HK-2 (cell line): ENCODE results near the gene SRF.
A peak's percentile ranks its signal among the peaks of the same experiment; 100 is the strongest.
"Not testable (repeated sequence)": the region's sequence is repeated elsewhere in the genome, so short reads cannot be mapped to it uniquely, and the experiment has no call there.

Source experiments
- DNase-seq: peaks from one replicate; pipeline ENCODE4 v3.0.0-alpha.2; 2018; ENCODE audit not compliant: unreplicated experiment

SRF gene

DNA sequence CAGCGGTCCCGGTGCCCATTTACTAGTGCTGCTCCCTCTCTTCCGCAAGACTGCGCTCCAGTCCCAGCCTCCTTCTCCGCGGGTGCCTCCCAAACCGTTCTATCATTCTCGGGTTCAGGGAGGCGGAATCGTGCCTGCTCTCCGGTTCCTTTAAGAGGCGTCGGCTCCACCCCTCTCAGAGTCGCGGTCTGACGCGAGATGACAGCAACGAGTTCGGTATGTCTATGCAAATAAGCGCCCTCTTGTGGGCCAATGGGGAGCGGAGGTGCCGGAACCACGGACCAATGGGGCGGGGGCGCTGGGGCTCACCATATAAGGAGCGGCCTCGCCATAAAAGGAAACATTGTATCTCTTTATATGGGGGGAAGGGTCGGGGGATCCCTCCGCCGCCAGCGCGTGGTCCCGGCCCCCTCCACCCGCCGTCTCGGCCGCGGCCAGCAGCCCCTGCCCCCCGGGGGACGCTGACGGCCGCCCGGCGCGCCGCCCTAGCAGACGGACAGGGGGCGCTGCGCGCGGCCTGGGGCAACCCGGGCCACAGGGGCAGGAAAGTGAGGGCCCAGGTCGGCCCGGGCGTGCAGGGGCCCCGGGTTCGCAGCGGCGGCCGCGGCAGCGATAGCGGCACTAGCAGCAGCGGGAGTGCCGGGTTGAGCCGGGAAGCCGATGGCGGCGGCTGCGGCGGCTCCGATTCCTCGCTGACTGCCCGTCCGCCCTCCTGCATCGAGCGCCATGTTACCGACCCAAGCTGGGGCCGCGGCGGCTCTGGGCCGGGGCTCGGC lies at the start of gene SRF:
Gene SRF (plus strand): TSS at position 339 of the 776 bp plus-strand sequence. CDS start 388 bp downstream, at position 727.
- peak; percentile 99 for DNase-seq

DNA sequence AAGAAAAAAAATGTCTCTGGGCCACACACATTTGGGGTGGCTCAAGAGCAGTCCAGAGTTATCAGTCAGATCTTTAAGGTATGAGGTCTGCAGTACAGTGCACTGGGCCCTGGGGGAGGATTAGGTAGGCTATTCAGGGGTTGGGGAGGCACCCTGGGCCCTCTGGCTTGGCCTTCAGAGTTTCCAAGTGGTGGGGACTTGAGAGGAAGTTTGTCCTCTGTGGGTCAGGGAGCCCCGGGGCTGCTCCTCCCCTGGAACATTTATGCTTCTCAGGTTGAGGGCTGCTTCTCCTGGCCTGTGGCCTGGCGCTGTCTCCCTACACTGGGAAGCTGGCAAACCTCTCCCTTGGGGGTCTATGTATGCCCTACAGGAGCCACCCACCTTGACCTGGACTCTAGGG lies 48.9 kb upstream of the SRF start:
- DNase-seq: no peak

DNA sequence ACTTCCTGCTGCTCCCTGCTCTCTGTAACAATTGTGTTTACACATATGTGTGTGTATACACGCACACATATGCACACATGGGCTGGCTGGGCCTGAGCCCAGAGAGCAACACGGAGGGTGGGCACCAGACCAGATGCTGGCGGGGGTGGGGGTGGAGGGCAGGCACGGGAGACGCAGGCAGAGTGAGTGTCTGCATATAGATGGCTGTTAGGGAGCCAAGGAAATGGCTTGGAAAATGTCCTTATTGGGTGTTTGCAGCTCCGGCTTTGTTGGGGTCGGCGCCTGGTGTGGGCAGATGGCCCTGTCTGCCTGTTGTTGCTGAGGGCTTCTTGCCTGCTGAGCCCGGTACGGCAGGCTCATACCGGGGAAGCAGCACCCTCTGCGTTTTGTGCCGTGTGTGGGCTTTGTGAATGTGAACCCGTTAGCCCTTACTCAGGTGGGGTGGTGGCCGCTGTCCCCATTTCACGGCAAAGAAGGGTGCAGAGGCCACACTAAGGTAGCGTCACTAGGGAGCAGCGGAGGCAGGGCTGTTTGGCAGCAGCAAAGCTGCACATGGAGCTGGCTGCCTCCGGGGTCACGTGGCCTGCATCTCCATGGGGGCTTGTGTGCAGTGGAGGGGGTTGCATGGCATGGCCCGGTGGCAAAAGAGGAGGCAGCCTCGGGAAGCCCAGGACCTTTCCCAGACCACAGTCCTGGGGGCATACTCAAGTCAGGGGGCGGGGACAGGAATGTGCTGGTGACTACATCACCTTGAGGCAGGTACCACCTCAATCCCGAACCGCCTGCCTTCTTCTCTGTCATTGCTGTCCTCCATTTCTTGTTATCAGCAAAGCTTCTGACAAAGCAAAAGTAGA lies 47.4 kb upstream of the SRF start:
- DNase-seq: no peak

DNA sequence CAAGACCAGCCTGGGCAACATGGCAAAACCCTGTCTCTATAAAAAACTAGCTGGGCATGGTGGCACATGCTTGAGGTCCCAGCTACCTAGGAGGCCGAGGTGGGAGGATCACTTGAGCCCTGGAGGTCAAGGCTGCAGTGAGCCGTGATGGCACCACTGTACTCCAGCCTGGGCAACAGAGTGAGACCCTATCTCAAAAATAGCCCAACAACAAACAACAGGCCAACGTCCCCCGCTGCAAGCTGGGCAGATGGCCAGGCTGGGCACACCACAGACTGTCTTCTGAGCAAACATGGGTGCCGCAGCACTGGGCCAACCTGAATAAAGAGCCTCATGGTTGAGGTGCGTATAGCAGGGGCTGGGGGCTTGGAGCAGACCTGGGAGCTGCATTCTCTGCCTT lies 46.6 kb upstream of the SRF start:
- no peak for DNase-seq

DNA sequence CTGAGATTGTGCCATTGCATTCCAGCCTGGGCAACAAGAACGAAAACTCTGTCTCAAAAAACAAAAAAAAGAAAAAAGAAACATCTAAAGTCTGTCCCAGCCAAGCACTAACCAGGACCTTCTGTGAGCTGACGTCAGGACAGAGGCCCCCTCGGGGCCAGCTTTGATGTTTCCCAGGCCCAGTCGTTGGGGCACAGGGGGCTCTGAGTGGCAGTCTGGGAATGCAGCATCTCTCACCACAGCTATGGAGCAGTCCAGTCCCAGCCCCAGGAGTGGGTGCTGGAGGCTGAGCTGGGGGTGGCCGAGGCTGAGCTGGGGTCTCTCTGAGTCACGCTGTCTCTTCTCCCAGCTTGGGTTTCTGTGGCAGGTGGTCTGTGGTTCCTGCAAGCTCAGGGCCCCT lies 46.0 kb upstream of the SRF start:
- DNase-seq: no peak

DNA sequence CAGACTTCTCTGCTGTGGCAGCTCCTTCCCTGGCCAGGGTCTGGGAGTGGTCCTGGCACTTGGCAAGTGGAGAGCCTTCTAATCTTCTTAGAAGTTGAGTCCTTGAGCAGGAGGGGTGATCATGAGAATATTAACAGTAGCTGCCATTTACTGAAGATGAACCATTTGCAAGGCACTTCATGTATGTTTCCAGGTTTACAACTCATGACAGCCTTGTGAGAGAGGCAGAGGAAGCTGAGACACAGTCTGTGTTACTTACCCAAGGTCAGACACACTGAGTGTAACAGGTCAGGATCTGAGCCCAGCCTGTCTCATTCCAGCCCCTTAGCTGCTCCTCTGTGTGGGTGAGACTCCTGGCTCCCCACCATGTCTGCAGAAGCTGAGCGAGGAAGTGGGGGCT lies 45.5 kb upstream of the SRF start:
- DNase-seq: no peak

DNA sequence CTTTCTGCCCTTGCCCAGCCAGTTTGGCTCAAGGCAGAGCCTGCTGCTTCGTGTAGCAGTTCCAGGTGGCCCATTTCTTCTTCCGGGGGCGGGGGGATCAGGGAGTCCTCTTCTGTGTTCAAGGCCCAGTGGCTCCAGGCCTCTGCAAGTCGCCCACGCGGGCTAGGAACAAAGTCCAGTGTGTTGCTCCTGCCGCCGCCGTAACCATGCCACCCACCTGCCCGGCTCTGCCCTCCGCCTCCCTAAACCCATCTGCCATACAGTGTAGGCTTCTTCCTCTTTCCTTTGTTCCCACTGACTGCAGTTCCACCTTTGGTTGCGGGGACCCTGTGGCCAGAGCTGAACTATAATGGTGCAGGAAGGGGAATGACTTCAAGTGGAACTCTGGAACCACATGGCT lies 43.9 kb upstream of the SRF start:
- no peak for DNase-seq

DNA sequence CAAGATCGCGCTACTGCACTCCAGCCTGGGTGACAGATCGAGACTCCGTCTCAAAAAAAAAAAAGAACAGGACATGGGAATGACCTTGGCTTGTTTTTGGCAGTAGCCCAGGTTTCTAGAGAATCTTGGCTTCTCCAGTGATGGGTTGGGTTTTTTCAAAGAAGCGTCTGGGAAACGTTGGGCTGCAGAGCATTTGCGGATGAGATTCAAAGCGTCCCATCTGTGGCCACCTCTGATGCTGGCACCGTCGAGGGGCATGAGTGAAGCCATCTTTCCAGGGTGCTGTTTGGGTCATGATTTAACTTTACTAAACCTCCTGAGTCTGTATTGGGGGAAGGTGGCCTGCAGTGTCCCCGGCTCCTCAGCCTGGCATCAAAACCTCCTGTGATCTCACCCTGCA lies 43.2 kb upstream of the SRF start:
- no peak for DNase-seq

DNA sequence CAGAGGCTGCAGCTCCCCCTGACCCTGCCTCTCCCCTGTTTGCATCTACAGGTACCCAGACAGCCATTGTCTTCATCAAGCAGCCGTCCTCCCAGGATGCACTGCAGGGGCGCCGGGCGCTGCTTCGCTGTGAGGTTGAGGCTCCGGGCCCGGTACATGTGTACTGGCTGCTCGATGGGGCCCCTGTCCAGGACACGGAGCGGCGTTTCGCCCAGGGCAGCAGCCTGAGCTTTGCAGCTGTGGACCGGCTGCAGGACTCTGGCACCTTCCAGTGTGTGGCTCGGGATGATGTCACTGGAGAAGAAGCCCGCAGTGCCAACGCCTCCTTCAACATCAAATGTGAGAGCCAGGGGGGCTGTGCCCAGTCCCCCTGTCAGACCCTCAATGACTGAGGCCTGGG lies 42.1 kb upstream of the SRF start:
- DNase-seq: no peak

DNA sequence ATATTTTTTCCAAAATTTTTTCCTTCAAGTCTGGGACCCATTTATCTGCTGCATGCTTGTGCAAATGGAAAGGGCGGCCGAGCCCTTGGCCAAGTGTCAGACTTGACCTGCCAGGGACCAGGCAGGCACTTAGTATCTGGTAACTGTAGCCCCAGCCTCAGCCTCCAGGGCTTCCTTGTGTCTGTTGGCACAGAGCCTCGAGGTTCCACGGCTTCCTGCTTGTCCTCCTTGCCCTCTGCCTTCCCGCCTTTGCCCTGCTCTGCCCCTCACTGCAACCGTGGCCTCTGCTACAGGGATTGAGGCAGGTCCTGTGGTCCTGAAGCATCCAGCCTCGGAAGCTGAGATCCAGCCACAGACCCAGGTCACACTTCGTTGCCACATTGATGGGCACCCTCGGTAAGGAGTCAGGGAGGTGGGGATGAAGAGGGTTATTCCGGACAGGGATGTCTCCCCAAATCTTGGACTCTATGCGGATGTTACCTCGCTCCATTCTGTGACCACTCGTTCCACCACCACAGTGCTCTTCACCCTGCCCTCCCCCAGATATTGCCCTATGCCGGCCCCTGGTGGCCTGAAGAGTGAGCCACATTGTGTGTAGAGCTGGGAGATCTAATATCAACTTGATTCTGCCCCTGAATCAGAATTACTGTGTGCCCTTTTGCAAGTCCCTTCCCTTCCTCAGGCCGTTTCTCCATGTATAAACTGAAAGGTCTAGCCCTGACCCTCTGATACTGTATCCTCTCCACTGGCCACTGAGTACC lies 41.5 kb upstream of the SRF start:
- peak; percentile 35 for DNase-seq

DNA sequence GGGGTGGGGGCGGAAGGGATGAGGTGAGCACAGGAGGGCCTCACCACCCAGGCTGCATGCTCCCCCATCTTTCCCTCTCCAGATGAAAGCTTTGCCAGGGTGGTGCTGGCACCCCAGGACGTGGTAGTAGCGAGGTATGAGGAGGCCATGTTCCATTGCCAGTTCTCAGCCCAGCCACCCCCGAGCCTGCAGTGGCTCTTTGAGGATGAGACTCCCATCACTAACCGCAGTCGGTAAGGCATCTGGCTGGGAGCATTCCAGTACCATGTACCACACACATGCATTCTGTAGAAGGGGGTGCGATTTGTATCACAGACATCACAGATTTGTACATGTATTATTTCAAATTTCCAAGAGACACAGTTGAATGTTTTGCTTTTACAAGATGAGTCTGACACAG lies 40.6 kb upstream of the SRF start:
- DNase-seq: no peak

DNA sequence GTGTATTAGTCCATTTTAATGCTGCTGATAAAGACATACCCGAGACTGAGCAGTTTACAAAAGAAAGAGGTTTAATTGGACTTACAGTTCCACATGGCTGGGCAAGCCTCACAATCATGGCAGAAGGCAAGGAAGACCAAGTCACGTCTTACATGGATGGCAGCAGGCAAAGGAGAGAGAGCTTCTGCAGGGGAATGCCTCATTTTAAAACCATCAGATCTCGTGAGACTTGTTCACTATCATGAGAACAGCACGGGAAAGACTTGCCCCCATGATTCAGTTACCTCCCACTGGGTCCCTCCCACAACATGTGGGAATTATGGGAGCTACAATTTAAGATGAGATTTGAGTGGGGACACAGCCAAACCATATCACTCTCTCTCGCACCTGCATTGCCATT lies 39.7 kb upstream of the SRF start:
- DNase-seq: not testable (repeated sequence)

DNA sequence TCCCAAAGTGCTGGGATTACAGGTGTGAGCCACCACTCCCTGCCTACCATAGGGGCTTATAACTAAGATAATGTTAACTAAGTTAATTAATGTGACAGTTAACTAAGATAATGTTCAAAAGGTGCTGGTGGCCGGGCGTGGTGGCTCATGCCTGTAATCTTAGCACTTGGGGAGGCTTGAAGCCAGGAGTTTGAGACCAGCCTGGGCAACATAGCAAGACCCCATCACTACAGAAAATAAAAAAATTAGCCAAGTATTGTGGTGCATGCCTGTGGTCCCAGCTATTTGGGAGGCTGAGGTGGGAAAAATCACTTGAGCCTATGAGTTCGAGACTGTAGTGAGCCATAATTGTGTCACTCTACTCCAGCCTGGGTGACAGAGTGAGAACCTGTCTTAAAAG lies 32.8 kb upstream of the SRF start:
- DNase-seq: no peak

DNA sequence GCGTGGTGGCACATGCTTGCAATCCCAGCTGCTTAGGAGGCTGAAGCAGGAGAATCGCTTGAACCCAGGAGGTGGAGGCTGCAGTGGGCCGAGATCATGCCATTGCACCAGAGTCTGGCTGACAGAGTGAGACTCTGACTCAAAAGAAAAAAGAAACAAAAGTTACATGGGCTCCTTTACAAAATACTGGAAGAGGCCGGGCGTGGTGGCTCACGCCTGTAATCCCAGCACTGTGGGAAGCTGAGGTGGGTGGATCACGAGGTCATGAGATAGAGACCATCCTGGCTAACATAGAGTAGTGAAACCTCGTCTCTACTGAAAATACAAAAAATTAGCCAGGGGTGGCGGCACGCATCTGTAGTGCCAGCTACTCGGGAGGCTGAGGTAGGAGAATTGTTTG lies 31.1 kb upstream of the SRF start:
- not testable (repeated sequence) for DNase-seq

DNA sequence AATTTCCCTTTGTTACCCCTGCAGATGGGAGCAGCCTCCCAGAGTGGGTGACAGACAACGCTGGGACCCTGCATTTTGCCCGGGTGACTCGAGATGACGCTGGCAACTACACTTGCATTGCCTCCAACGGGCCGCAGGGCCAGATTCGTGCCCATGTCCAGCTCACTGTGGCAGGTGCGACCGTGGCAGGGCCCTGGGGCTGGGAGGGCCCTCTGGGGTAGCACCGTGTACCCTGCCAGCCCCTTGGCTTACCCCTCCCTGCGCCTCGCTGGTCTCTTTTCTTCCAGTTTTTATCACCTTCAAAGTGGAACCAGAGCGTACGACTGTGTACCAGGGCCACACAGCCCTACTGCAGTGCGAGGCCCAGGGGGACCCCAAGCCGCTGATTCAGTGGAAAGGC lies 29.4 kb upstream of the SRF start:
- no peak for DNase-seq

DNA sequence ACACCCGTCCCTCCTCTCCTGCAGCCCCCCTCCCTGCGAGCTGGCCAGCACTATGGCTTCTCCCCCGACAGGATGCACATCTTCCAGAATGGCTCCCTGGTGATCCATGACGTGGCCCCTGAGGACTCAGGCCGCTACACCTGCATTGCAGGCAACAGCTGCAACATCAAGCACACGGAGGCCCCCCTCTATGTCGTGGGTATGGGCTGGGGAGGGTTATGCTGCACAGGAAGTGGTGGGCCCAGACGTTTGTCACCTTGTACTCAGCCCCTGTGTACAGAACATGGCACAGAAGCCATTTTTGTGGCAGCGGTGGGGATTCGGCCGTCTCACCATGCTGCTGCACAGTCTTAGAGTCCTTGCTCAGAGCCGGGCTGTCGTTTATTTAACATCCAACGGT lies 29.0 kb upstream of the SRF start:
- DNase-seq: no peak

DNA sequence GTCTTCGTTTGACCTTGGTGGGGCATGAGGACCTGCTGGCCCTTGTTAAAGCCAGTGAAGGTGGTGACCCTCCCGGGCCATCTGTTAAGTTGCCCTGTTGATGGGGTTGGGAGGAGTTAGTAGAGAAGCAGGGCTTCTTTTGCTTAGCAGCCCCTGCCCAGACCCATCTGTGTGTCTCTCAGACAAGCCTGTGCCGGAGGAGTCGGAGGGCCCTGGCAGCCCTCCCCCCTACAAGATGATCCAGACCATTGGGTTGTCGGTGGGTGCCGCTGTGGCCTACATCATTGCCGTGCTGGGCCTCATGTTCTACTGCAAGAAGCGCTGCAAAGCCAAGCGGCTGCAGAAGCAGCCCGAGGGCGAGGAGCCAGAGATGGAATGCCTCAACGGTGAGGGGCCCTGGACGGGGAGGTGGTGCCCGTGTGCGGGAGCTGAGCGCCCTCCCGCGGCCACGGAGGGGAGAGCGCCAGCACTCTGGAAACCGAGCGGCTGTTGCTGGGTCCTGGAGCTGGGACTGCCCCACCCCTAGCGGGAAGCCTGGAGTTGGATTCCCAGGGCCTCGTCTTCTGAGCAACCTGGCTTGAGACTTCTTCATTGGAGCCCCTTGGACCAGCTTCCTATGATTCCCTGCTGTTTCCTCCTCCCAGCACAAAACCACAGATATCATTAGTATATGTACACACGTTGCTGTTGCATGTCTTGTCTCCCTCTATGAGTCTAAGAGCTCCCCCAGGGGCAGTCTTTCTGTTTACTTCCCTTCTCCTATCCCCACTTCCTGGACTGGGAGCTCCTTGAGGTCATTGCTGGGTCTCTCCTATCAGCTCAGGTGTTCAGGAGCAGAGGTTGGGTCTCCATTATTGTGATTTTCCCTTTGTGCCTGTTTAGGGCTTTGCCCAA lies 27.6 kb upstream of the SRF start:
- peak; percentile 90 for DNase-seq

DNA sequence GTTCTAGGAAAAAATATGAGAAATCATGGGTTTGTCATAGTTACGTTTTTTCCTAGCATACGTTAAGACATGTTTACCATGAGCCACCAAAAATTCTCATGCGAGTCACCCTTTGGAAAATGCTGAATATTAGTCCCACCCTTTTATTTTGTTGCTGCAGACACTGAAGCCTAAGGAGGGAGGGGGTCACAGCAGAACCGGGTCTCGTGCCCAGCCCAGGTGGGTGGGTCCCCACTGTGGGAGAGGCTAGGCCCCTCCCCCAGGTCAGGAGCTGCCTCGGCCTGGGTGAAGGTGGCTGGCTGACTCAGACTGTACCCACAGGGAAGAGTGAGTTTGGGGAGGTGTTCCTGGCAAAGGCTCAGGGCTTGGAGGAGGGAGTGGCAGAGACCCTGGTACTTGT lies 26.2 kb upstream of the SRF start:
- DNase-seq: no peak

DNA sequence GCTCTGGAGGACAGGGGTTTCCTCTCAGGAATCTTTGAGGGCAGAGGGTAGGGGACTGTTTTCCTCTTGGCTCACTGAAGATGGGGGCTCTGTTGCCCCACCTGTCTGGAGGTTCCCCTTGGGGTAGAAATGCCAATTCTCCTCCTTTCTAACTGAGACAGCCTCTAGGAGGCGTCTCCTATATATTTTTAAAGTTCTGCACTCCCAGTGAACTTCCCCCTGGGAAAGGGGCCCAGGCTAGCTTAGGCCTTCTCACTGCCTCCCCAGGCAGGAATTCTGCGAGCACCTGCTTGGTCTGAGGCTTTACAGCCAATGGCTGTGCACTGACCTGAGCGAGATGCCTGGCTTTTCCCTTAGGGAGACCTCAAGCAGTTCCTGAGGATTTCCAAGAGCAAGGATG lies 24.8 kb upstream of the SRF start:
- no peak for DNase-seq

DNA sequence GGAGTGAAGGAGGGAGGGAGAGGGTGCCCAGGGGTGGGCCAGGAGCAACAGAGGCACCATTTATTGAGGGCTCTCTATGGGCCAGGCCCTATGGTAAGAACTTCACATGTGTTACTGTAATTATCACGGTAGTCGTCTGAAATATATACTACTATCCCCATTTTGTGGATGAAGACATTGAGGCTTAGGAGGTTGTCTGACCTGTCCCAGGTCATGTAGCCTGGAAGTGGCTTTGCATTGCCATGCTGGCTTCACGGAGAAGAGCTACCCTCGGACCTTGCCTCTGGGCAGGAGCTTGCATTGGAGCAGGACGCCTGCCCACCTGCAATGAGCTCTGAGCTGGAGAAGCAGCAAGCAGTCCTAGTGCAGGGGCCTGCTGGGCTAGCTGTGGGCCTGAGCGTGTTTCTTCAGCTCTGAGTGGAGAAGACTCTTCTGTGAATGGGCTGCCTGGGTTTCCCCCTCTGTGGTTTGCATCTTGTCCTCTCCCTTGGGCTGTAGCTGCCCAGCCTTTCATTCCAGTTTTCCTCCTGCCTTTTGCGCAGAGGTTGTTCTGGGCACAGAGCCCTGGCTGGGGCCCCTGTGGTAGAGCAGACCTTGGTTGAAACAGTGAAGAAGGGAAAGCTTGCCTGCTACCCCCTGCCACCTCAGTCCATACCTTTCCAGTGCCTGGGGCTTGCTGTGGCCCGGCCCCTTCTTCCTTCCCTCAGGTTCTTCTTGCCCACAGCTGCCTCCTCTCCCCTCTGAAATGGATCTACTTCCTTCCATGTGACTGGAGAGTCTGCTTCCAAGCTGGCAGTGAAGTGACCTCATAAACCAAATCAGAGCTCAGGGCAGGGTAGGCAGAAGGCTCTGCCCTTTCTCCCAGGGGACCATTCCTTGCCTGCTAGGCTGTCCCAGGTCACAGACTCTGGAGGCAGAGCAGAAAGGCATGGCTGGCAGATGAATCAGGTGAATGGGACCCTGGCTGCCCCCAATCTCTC lies 24.1 kb upstream of the SRF start:
- no peak for DNase-seq
